DMS114 treated with DMSO at 0.1 percent for 48 hours (cell line): ENCODE measurements around the gene NRG2.

Source experiments
- DNase-seq: peaks from one replicate; lab custom pipeline; 2025; ENCODE audit not compliant: unreplicated experiment; lab: John Stamatoyannopoulos, UW

The NRG2 gene

GRCh38 chr5:139797856-139798510 is 245.1 kb downstream of the NRG2 start:
- no peak for DNase-seq

- DNase-seq = no peak
Measured at GRCh38 chr5:139797335-139797734, 245.8 kb downstream of the NRG2 start.
